ENCODE results near the gene DQX1.
"Not testable (repeated sequence)": the region's sequence is repeated elsewhere in the genome, so short reads cannot be mapped to it uniquely, and the experiment has no call there.

Gene DQX1, protein sequence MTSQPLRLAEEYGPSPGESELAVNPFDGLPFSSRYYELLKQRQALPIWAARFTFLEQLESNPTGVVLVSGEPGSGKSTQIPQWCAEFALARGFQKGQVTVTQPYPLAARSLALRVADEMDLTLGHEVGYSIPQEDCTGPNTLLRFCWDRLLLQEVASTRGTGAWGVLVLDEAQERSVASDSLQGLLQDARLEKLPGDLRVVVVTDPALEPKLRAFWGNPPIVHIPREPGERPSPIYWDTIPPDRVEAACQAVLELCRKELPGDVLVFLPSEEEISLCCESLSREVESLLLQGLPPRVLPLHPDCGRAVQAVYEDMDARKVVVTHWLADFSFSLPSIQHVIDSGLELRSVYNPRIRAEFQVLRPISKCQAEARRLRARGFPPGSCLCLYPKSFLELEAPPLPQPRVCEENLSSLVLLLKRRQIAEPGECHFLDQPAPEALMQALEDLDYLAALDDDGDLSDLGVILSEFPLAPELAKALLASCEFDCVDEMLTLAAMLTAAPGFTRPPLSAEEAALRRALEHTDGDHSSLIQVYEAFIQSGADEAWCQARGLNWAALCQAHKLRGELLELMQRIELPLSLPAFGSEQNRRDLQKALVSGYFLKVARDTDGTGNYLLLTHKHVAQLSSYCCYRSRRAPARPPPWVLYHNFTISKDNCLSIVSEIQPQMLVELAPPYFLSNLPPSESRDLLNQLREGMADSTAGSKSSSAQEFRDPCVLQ

GRCh38 chr2:74525717-74526648 lies at the start of gene DQX1:
DQX1 (minus strand) TSS chr2:74526231; CDS start chr2:74525729, 502 bp downstream.
- DNase-seq (ENCODE audit: low read depth), result peak; percentile 33

GRCh38 chr2:74575320-74575719 lies 49.3 kb upstream of the DQX1 start:
- no peak for DNase-seq (ENCODE audit: low read depth)

DNA sequence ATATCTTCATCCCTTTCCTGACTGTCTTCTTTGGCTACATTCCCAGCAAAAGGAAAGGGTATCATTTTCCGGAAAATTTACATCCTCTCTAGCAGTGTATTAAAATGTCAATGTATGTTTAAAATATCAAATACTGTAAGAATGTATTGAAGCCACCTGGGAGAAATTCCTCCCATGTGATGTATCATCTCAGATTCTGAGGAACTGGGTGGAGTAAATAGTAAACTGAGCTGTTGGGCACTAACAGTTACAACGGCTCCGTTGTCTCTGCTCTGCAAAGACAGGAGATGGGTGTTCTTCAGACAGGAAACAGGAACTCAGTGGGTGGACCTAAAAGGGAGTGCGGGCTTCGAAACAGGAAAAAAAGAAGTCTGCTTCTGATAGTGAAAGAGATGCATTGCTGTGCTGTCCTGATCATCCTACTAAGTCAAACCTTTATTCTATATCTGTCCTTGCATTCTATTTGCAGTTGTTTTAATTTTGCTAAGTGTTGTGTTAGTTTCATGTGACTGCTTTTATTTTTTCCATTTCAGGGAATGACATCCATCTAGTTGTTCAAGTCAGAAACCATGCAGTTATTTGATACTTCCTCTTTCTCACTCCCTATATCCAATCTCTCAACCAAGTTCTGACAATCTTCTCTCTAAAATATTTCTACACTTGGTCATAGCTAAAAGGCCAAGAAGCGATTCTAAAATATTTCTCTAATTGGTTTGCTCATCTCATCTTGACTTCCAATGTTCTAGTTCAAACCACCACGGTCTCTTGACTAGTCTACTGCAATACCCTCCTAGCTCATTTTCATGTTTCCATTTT lies 47.9 kb upstream of the DQX1 start:
- DNase-seq (ENCODE audit: low read depth), result peak; percentile 85

DNA sequence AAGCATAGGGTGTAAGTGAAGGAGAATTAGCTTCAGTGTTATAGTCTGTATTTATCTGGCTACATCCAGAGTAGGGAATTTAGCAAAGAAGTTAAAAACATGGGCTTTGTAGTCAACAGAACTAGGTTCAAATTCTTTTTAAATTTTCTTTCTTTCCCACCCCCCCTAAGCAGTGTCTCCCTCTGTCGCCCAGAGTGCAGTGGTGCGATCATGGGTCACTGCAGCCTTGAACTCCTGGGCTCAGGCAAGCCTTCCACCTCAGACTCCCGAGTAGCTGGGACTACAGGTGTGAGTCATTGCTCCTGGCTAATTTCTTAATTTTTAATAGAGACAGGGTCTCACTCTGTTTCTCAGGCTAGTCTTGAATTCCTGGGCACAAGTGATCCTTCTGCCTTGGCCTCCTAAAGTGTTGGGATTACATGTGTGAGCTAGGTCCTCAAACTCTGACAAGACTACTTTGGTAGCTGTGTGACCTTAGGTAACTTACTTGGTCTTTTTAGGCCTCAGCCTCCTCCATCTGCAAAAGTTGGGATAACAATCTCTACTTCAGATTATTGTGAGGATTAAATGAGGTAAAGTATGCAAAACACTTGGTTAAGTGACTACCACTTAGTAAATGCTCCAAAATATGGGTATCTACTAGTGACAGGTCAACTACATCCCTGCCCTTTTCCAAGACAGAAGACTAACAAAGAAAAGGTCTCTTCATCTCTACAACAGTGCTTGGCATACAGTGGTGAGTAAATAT lies 46.3 kb upstream of the DQX1 start:
- DNase-seq (ENCODE audit: low read depth), result no peak

DNA sequence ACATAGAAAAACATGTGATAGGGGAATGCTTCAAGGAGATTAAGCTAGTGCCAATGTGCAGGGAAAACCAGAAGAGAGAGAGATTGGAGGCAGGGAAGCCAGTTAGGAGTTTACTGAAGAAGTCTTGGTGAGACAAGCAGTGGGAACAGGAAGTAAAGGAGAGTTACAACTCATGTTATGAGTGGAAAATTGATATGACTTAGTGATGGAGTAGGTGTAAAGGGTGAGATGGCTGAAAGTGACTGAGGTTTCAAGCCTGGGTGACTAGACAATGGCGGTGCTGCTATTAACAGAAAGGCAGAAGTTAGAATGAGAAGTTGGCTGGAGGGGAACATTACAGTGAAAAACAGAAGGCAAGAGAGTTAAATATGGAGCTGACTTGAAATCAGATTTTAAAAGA lies 45.0 kb upstream of the DQX1 start:
- no peak for DNase-seq (ENCODE audit: low read depth)

DNA sequence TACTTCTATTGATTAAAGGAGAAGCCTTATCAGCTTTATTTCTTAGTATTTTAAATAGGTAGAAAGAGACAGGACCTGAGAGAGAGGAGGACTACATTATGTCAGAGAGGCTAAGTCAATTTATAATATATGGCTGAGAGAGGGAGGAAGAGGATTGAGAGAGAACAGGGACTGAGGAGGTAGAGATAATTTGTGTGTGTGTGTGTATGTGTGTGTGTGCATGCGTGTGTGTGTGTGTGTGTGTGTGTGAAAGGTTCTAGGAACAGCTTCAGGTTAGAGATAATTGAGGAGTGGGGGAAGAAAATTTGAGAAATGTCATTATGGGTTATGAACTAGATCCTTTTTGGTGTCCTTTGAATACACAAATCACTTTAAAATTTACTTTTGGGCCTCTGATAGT lies 43.7 kb upstream of the DQX1 start:
- no peak for DNase-seq (ENCODE audit: low read depth)

DNA sequence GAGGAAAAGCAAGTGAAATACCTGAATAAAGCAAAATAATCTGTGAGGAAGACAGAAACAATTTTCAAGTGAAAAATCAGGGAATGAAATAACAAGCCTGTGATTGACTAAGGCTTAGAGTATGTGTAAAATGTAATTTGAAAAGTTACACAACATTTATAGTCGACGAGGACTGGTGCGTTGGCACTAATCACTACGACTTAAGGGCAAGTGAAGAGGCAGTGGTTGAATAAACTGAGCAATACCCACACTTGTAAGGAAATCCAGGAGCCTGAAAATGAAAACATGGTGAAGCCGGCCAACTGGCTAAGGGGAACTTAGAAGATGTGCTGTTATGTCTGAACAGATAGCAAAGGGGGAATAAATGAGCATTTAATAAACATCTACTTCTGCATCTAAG lies 41.9 kb upstream of the DQX1 start:
- DNase-seq (ENCODE audit: low read depth), result peak; percentile 93

- peak; percentile 85 for DNase-seq (ENCODE audit: low read depth)
Observed at GRCh38 chr2:74566754-74567085, 40.7 kb upstream of the DQX1 start.

- no peak for DNase-seq (ENCODE audit: low read depth)
Observed at GRCh38 chr2:74566076-74566753, 40.2 kb upstream of the DQX1 start.

DNA sequence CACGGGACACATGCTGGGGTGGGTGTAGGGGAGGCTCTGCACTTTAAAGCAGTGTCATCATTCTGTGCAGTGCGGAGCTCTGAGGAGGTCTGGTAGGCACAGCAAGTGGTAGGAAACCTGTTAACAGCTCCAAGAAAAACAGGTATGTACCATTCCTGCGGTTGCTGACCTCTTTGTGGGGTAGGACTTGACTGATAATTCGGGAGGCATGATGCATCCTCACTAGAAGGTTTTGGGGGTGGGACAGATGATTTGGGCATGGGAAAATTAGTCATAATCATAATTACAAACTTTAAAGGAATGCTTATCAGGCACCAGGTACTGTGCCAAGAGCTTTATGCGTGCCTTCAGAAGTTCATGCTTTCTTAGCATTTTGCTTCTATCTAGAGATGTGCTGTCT lies 38.2 kb upstream of the DQX1 start:
- DNase-seq (ENCODE audit: low read depth), result no peak

- no peak for DNase-seq (ENCODE audit: low read depth)
Observed at GRCh38 chr2:74562126-74562775, 36.2 kb upstream of the DQX1 start.

DNA sequence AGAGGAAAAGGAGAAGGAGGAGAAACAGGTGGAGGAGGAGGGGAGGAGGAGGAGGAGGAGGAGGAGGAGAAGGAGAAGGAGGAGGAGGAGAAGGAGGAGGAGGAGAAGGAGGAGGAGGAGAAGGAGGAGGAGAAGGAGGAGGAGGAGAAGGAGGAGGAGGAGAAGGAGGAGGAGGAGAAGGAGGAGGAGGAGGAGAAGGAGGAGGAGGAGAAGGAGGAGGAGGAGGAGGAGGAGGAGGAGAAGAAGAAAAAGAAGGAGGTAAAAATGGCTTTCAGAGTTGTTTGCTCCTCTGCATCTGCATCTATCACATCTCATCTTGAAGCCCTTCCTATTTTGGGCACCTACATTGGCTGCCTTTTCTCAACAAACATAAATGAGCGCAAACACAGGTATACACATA lies 35.0 kb upstream of the DQX1 start:
- not testable (repeated sequence) for DNase-seq (ENCODE audit: low read depth)

- no peak for DNase-seq (ENCODE audit: low read depth)
Observed at GRCh38 chr2:74560591-74560990, 34.6 kb upstream of the DQX1 start.

GRCh38 chr2:74559912-74560311 lies 33.9 kb upstream of the DQX1 start:
- no peak for DNase-seq (ENCODE audit: low read depth)

GRCh38 chr2:74558284-74559230 lies 32.5 kb upstream of the DQX1 start:
- no peak for DNase-seq (ENCODE audit: low read depth)

DNA sequence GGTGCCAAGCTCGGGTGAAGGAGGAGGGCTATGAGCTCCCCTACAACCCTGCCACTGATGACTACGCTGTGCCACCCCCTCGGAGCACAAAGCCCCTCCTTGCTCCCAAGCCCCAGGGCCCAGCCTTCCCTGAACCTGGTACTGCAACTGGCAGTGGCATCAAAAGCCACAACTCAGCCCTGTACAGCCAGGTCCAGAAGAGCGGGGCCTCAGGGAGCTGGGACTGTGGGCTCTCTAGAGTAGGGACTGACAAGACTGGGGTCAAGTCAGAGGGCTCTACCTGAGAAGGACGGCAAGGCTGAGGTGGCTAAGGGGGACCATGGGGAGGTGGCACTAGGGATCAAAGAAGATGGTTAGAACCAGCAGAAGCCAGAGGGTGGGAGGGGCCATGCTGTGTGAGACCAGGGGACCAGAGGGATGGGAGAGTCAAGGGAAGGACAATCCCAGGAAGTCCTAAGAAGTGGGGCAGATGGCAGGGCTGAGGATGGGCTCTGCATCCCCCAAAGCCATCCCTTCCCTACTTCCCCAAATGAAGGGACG lies 30.9 kb upstream of the DQX1 start:
- no peak for DNase-seq (ENCODE audit: low read depth)

- DNase-seq (ENCODE audit: low read depth), result no peak
Observed at GRCh38 chr2:74556159-74556558, 30.1 kb upstream of the DQX1 start.

DNA sequence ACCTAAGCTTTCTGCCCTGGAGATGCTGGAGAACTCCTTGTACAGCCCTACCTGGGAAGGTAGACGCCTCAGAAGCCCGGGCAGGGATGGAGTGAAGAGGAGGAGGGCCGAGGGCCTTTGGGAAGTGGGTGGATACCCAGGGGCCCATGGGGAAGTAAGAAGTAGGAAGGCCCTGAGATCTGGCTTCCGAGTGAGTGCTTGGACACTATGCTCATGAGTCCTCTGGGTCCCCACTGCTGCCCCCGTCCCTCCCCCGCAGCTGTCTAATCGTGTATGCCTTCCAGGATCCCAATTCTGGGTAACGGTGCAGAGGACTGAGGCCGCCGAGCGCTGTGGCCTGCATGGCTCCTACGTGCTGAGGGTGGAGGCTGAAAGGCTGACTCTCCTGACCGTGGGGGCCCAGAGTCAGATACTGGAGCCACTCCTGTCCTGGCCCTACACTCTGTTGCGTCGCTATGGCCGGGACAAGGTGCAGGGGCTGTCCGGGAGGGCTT lies 29.6 kb upstream of the DQX1 start:
- no peak for DNase-seq (ENCODE audit: low read depth)

Data from iris pigment epithelial cell (primary cell).